Measurements from ENCODE around the gene MC1R.

The MC1R gene

DNA sequence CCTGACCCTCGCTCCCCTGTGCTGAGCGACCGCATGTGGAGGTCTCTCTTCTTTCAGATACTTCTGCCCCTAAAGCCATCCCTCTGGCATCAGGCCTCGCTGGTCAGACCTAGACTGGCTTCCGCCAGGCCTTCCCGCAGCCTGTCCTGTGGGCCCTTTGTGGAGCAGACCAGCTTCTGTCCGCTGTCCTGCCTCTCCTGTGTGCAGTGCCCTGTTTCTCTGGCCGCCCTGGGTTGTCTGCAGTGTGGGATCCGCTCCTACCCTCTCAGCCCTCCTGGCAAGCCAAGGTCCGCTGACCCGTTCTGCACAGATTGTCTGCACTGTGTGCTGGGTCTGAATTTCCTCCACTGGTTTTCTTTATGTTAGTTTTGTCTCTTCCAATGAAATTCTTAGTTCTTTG, 21.5 kb upstream of the MC1R start:
- DNase-seq: no peak

DNA sequence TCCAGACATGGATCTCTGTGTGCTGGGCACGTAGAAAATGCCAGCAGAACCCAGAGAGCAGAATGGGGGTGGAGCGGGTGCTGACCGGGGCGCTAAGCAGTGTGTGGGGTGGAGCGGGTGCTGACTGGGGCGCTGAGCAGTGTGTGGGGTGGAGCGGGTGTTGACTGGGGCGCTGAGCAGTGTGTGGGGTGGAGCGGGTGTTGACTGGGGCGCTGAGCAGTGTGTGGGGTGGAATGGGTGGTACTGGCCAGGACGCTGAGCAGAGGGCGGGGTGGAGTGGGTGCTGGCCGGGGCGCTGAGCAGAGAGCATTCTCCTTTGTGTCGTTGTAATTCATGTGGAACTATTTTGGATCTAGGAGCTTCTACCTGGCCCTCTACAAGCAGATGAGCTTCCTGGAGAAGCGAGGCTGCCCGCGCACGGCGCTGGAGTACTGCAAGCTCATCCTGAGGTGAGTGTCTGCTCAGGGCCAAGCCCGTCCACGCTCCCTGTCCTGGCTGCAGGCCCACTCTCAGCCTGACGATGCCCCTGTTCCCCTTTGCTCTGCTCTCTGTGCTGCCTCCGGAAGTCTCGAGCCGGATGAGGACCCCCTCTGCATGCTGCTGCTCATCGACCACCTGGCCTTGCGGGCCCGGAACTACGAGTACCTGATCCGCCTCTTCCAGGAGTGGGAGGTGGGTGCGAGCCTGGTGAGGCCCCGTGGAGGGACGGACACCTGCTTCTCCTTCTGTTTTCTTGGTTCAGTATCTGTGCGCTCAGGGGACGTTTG, 20.3 kb upstream of the MC1R start:
- no peak for DNase-seq

DNA sequence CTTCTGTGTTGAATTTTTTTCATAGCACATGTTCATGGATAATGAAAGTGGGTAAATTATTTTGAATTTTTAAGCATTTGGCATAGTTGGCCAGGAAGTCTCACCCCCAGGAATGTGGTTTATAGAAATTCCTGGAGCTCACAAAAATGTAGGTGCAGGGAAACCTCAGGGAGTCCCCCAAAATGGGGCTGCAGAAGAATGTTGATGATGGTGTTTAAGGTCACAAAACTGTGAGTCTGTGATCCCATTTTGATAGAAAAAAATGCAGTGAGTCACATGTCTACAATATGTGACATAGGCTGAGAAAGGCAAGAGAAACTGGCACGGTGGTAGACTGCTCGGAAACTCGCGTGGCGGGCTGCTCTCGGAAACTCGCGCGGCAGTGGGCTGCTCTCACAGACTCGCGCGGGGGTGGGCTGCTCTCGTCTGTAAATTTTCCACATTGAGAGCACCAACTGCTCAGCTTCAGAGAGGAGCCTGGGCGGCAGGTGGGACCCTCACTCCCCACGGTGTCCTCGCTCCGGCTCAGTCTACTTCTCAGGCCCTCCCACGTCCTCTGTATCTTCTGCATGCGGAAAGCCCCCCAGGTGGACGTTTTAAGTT, 18.7 kb upstream of the MC1R start:
- no peak for DNase-seq

DNA sequence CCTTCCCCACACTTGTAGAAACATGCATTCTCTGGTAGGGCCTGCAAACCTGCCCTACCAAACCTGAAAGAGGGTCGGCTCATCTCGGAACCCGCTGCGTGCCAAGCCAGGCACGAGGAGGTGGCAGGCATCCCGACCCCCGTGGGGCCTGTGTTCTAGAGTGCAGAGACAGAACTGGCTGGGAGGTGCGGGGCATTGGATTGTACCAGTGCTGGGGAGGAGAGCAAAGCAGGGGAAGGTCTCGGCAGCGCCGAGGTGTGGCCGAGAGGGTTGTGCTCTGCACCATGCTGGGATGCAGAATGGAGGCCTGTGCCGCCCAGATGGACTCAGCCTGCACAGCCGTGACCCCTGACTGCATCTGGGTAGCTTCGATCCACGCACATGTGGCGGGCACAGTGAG, 17.8 kb upstream of the MC1R start:
- no peak for DNase-seq

GRCh38 chr16:89902980-89903379, 15.7 kb upstream of the MC1R start:
- peak; percentile 29 for DNase-seq

DNA sequence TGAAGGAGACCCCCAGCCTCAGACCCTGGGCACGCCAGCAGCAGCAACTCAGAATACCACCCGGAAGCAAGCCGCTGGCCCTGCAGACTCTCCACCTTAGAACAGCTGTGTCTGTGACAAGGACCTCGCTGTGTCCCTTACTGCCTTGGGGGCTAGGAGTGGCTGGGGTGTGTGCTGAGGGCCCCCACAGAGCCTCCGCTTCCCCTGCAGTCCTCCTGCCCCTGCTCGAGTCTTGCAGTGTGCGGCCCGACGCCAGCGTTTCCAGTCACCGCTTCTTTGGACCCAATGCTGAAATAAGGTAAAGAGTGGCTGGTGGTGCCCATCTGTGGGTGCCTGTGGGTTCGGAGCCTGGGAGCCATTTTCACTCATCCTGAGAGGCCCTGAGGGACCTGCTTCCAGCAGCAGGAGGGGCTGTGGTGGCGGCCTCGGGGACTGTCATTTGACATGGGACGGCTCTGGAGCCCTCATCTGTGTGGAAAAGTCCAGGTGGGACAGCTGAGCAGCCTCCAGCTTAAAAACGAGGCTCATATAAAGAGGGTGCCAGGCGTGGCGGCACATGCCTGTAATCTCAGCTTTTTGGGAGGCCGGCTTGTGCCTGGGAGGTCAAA, 14.7 kb upstream of the MC1R start:
- no peak for DNase-seq

- DNase-seq: no peak
Measured at GRCh38 chr16:89904606-89905510, 13.8 kb upstream of the MC1R start.

DNA sequence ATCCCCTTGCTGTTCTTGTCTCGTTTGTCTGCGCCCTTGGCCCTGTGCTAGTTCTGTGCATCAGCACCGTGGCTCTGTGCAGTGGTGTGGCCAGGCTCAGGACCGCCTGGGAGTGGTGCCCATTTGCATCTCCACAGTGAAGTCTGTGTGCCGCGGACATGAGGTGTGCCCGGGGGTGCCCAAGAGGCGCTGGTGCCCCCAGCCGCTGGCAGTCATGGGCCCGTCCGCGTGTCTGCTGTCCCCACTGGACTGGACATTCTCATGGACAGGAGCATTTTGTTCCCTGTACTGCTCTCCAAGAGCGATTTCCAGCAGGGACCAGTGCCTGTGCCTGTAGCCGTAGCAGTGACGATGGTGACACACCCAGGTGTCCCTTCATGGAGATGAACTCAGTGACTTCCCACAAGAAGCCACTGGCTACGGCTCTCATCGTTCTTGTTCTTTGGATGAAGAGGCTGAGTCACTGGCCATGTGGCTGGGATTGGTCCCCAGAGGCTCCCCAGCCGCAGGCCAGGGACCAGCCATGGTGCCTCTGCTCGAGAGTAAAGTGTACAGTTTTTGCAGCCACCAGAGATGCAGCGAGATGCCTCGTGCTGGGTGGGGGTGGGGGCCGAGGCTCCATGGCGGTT, 13.0 kb upstream of the MC1R start:
- DNase-seq: no peak

GRCh38 chr16:89906140-89907025, 12.3 kb upstream of the MC1R start:
- no peak for DNase-seq

DNA sequence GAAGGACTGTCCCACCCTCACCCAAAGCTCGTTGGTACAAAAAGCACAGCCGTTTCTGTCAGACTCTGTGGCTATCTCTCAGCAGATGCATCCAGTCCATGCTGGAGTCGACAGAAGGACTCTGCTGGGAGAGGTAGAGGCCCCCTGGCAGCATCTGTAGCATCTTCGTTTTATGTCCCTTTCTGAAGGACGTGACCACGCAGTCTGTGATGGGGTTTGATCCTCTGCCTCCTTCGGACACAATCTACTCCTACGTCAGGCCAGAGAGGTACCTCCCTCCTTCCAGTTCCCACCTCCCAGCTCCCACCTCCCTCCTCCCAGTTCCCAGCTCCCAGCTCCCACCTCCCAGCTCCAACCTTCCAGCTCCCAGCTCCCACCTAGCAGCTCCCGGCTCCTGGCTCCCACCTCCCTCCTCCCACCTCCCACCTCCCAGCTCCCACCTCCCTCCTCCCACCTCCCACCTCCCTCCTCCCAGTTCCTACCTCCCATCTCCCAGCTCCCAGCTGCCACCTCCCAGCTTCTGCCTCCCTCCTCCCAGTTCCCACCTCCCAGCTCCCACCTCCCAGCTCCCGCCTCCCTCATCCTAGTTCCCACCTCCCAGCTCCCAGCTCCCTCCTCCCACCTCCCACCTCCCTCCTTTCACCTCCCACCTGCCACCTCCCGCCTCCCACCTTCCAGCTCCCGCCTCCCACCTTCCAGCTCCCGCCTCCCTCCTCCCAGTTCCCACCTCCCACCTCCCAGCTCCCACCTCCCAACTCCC, 11.4 kb upstream of the MC1R start:
- DNase-seq: no peak

GRCh38 chr16:89908236-89908635, 10.4 kb upstream of the MC1R start:
- DNase-seq: no peak

GRCh38 chr16:89909777-89910716, 8.6 kb upstream of the MC1R start:
- DNase-seq: peak; percentile 20

DNA sequence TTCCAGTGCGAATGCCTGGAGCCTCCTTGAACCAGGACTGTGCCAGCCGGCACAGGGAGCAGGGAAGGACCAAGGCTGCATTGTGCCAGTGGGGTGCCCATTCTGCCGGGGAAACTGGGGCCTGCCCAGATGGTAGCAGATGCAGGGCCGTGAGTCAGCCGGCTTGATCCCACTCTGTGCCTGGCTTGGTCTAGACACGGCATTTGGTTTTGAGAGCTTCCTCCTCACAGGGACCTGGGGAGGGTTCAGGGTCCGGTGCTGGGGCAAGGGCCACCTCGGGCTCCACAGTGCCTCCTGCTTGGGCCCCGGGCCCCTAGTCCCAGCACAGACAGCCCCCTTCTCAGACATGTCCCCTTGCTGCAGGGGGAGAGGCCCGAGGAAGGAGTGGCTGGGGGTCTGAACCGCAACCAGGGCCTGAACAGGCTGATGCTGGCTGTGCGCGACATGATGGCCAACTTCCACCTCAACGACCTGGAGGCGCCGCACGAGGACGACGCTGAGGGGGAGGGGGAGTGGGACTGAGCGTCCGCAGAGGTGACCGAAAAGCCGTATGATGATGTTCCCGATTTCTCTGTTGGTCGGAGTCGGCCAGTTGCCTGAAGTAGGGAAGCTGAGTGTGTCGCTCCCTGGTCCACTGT, 7.8 kb upstream of the MC1R start:
- DNase-seq: no peak

GRCh38 chr16:89911375-89911774, 7.3 kb upstream of the MC1R start:
- DNase-seq: no peak

DNA sequence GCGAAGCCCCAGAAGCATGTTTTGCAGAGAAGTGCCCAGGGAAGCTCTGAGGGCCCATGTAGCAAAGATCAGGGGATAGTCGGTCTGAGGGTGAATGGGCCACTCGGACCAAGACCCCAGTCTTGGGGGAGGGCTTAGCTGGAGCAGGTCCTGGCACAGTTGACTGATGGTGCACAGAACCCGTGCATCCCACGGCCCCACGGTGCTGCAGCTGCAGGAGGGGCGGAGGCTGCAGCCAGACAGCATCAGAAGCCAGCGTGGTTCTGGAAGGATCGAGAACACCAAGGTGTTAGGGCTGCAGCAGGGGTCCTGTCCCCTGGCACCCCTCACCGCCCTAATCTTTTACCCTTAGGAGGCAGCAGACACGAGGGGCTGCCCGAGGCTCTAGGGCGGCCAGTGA, 6.5 kb upstream of the MC1R start:
- no peak for DNase-seq

DNA sequence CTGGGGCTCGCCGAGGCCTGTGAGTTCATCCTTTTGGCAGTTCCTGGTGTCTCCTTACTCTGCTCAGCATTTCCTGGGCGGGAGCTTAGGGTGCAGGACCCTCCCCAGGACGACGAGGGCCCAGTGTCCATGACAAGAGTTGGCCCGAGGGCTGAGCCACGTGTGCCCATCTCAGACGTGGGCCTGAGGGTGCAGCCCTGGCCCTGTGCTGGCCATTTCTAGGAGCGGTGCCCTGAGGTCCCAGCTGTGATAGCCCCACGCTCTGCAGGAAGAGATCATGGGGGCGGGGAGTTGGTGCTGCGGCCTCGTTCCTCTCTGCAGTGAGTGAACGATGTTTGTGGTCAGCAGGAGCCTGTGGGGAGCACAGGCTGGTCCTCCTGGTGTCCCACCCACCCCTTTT, 6.0 kb upstream of the MC1R start:
- no peak for DNase-seq

GRCh38 chr16:89913408-89914387, 5.0 kb upstream of the MC1R start:
- DNase-seq: no peak

All from RPMI8226 (cell line).